NCI-H2081 treated with DMSO at 0.1 percent for 48 hours (cell line): ENCODE measurements around the gene WDR88.
"Not testable (repeated sequence)": the region's sequence is repeated elsewhere in the genome, so short reads cannot be mapped to it uniquely, and the experiment has no call there.

ENCODE experiments used
- DNase-seq: peaks from one replicate; lab custom pipeline; 2025; lab: John Stamatoyannopoulos, UW

The WDR88 gene

GRCh38 chr19:33197591-33198000, 65.7 kb downstream of the WDR88 start:
- no peak for DNase-seq

- no peak for DNase-seq
Observed at GRCh38 chr19:33198169-33198568, 66.3 kb downstream of the WDR88 start.

- no peak for DNase-seq
Observed at GRCh38 chr19:33199441-33200265, 67.7 kb downstream of the WDR88 start.

DNA sequence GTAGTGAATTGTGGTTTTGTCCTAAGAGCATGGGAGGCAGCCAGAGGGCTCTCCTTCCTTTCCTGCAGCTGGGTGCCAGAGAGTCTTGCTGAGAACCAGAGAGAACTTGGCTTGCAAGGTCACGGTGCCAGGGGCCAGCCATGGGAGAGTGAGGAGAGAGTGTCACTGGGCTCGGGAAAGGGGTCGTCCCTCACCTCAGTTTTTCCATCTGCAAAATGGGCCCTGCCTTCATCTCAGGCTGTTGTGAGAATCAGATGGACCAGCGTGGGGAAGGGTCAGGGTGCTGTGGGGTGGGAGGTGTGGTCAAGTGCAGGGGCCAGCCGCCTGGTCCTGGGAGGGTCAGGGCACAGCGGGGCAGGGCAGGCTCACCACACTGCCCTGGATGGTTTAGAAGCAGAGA, 69.6 kb downstream of the WDR88 start:
- no peak for DNase-seq

GRCh38 chr19:33201886-33202545, 70.1 kb downstream of the WDR88 start:
- DNase-seq: no peak

GRCh38 chr19:33202546-33203507, 70.9 kb downstream of the WDR88 start:
- DNase-seq: no peak

GRCh38 chr19:33203529-33203928, 71.6 kb downstream of the WDR88 start:
- no peak for DNase-seq

DNA sequence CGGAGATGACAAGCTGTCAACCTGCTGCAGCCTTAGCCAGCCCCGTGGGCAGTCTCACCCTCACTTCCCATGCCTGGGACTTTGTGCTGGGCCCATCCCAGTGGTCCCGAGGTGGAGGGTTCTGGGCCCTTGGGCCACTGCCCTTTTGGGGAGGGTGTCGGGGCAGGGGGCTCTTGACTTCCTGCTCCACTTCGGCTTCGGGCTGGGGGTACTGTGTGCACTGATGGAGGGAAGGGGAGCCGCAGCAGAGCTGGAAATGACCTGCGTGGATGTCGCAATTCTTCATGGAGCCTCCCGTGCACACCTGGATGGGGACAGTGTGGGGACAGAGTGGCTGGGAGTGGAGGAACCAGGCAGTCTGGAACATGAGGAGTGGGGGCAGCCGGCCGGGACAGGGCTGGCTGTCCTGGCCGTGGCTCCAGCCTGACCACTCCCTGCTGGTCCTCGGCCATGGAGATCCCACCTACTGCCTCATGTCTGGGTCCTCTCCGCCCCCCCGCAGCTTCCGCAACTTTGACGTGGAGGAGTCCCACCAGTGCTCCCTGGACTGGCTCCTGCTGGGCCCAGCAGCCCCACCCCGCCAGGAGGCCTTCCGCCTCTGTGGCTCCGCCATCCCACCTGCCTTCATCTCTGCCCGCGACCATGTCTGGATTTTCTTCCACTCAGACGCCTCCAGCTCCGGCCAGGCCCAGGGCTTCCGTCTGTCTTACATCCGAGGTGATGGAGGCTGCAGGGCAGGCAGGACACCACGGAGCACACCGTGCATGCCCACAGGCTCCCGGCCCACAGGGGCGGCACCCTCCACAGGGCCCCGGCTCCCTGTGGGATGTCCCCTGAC, 72.4 kb downstream of the WDR88 start:
- DNase-seq: no peak

DNA sequence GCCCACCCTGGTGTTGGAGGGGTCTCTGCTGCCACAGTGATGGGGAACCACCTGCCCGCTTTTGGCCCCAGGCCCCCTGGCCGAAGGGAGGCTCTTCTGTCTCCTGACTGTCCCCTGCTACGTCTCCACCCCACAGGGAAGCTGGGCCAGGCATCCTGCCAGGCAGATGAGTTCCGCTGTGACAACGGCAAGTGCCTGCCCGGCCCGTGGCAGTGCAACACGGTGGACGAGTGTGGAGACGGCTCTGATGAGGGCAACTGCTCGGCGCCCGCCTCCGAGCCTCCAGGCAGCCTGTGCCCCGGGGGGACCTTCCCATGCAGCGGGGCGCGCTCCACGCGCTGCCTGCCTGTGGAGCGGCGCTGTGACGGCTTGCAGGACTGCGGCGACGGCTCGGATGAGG, 73.2 kb downstream of the WDR88 start:
- DNase-seq: no peak

- no peak for DNase-seq
Observed at GRCh38 chr19:33205531-33206260, 73.8 kb downstream of the WDR88 start.

- DNase-seq: no peak
Observed at GRCh38 chr19:33206261-33207039, 74.5 kb downstream of the WDR88 start.

- DNase-seq: no peak
Observed at GRCh38 chr19:33207040-33207620, 75.2 kb downstream of the WDR88 start.

- no peak for DNase-seq
Observed at GRCh38 chr19:33207903-33208302, 76.0 kb downstream of the WDR88 start.

GRCh38 chr19:33208371-33208895, 76.5 kb downstream of the WDR88 start:
- no peak for DNase-seq

DNA sequence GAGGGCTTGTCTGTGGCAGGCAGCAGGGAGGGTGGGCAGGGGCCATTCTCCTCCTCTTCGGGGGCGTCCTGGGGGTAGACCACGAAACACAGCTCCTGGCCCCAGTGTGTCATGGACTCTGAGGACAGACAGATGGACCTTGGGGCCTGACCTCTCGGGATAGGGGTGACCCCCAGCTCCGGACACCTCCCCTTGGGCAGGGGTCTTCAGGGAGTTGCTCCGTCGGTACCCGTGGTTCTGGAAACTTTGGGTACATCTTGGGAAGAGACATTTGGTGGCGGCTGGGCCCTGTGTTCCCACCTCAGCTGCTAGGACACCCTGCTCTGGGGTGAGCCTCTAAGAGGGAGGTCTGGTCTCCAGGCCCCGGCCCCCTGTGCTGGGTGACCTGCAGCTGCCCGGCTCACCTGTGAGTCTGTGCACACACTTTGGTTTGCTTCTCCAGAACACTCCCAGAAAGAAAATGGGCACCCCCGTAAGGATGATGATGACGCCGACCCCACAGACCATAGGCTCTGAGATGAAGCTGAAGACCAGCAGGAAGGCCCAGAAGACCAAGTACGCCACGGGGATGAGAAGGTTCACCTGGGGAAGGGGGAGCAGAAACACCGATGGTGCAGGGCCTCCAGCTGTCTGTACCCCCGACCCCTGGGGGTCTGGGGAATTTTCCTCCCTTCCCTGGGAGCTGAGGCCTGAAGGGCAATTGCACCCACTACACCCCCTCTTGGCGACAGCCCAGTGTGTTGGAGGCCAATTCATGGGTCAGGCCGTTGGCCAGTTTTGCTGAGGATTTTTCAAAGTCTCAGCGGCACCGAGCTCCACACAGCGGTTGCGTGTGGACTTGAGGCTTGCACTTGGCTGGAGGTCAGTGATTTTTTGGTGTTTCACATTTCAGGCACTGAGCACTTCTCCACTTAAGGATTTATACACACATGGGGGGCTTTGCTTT, 77.3 kb downstream of the WDR88 start:
- DNase-seq: no peak

- not testable (repeated sequence) for DNase-seq
Observed at GRCh38 chr19:33209850-33210230, 77.9 kb downstream of the WDR88 start.

- DNase-seq: no peak
Observed at GRCh38 chr19:33210266-33210940, 78.5 kb downstream of the WDR88 start.
